Stimulated activated naive B cell treated with anti-CD40 and anti-IgM and Interleukin-4, amounts not matched to agents 10 μg/mL and 1 μg/mL and 100 μg/mL, for 72 hours (primary cell): Measurements from ENCODE around the gene ZCCHC24.
A peak's percentile ranks its signal among the peaks of the same experiment; 100 is the strongest.

ENCODE experiments used
- ATAC-seq, 2 donors: fragments of 150-1000 bp; cut with Tn5 transposase; replicated peaks; 2 replicates each; pipeline ENCODE4 v1.10.0; 2021; ENCODE audit warnings: moderate library complexity in 1 of 2
- DNase-seq: peaks from one replicate; pipeline ENCODE4 v3.0.0; 2021
- H3K27ac Mint-ChIP-seq: one replicate; pipeline ENCODE4 v1.8.0; 2022; ENCODE audit warnings: mild to moderate bottlenecking, mixed read lengths
- H3K27me3 Mint-ChIP-seq, 2 donors: one replicate each; pipeline ENCODE4 v1.8.0; 2022; ENCODE audit warnings: mixed read lengths in 2 of 2
- H3K36me3 Mint-ChIP-seq, 2 donors: one replicate each; pipeline ENCODE4 v1.8.0; 2022; ENCODE audit warnings: mixed read lengths in 2 of 2, mild to moderate bottlenecking in 1 of 2
- H3K4me1 Mint-ChIP-seq, 2 donors: one replicate each; pipeline ENCODE4 v1.8.0; 2022; ENCODE audit warnings: mixed read lengths in 2 of 2, mild to moderate bottlenecking in 1 of 2
- H3K4me3 Mint-ChIP-seq, 2 donors: one replicate each; pipeline ENCODE4 v1.8.0; 2022; ENCODE audit warnings: mild to moderate bottlenecking in 2 of 2, mixed read lengths in 2 of 2, moderate library complexity in 1 of 2
- H3K9me3 Mint-ChIP-seq, 2 donors: one replicate each; pipeline ENCODE4 v1.8.0; 2022; ENCODE audit warnings: mixed read lengths in 2 of 2, mild to moderate bottlenecking in 1 of 2

Gene ZCCHC24

DNA sequence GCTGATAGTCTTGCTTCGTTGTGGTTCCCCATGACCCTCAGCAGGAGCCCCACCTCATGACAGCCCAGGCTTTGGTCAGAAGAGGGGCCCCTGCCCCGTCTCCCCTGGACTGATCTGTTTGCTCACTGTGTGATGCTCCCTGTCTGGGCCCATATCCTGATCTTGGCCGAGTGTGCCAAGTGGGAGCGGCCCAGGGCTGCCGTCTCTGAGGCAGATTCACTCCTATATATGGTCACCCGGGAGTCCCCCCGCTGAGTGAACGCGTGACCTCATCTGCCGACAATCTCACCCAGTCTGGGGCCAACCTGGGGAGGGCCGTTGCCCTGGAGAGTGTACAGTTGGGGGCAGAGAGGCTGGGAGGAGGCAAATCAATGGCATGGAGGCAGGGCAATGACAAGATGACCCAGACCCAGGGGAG, 63.6 kb downstream of the ZCCHC24 start:
- Mint-ChIP-seq H3K36me3 (no peaks in the 10 kb centered on the region), H3K27me3 (no peaks in the 10 kb centered on the region), H3K4me3 (no peak overlapping the region), H3K27ac (no peak overlapping the region), H3K4me1 (no peaks in the 10 kb centered on the region), H3K9me3 (no peaks in the 10 kb centered on the region)
- ATAC-seq (no peak), DNase-seq (no peak)

DNA sequence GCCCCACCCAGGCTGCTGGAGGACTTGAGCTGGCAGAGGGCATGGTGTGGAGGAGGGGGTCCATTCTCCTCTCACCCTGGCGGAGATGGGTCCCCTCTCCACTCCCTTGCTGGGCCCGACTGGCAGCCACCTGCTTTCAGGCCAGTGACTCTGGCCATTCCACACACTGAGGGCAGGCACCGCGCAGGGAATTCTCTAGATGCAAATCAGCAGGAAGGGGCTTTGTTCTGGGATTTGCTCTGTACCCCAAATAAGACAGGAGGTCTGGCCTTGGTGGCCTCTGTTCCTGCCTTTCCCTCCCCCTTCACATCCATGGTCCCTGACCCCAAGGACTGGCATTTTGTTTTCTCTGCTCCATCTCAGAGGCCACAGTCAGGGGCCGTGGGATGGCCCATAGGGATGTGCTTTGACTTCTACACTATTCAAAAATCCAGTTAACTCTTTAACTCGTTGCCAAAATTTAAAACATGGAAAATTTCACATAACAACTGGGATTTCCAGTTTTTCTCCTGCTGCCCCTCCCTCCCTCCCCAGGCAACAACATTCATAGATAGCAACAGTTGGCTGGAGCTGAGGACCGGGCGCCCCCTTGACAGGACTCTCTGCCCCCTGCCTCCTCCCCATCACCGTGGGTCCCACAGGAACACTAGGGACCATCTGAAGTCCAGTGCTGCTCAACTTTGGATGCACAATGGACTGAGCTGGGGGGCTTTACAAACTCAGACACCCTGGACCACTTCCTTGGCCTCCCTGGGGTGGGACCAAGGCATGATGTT, 64.3 kb downstream of the ZCCHC24 start:
- no peak overlapping the region for H3K4me3 Mint-ChIP-seq
- ATAC-seq (no peak), DNase-seq (no peak)
- no peaks in the 10 kb centered on the region for H3K27me3 Mint-ChIP-seq
- no peaks in the 10 kb centered on the region for H3K36me3 Mint-ChIP-seq
- no peaks in the 10 kb centered on the region for H3K4me1 Mint-ChIP-seq
- no peaks in the 10 kb centered on the region for H3K9me3 Mint-ChIP-seq
- H3K27ac Mint-ChIP-seq: no peak overlapping the region

DNA sequence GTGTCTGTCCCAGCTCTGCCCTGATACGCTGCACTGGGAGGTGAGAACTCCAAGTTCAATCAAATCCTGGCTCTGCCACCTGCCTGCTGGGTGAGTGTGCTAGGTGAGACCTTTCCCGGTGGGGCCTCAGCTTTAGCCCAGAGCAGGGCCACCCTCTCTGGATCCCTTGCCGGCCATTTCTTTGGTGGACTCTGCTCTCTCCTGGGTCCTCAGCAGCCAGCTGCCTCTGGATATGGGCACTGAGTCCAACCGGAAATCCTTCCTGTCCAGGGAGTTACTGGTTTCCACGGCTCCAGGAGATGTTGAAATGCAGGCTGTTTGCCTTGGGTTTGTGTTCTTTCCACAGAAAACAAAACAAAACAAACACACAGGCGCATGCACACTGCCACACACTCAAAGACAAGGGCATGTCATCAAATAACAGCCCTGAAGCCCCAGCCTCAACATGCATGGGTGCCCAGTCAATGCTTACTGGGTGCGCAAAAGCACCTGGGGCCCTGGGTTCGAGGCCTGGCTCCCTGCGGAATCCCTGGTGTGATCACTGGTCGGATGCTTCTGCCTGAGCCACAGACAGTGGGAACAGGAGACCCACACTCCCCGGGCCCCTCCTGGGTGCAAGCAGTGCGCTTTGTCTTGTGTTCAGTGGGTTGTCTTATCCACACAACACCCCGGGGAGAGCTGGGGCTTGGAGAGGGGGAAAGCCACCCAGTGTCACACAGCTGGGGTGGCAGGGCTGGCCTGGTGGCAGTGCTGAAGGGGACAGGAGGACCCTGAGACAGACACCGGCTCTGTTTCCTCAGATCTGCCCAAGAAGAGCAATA, 65.1 kb downstream of the ZCCHC24 start:
- DNase-seq: no peak
- H3K4me1 Mint-ChIP-seq: no peaks in the 10 kb centered on the region
- H3K27ac Mint-ChIP-seq: no peak overlapping the region
- H3K9me3 Mint-ChIP-seq: no peaks in the 10 kb centered on the region
- H3K36me3 Mint-ChIP-seq: no peaks in the 10 kb centered on the region
- no peaks in the 10 kb centered on the region for H3K27me3 Mint-ChIP-seq
- no peak for ATAC-seq
- no peak overlapping the region for H3K4me3 Mint-ChIP-seq

DNA sequence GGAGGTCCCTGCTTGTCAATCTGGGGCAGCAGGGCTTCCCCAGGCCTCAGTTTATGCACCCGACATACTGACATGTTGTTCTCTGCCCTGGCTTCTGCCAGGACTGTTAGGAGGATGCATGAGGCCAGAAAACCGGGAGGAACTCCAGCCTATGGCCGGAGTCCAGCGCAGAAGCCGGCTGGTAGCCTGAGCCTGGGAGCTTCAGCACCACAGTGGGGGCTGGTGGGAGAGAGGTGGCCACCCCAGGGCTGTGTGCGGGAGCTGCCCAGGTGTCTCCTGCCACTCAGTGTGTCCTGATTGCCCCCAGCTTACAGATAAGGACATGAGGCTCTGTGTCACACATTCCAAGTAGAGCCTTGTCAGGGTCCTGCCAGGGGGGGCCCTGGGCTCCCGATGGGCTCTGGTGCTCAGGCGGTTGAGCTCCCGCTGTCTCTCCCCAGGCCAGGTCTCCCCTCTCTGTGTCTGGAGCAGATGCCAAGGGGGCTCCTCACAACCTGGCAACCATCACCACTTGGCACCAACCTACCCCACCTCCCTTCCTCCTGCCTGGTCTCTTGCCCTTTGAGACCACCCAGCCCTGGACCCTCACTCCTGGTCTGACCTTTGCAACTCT, 65.8 kb downstream of the ZCCHC24 start:
- ATAC-seq (no peak), DNase-seq (no peak)
- Mint-ChIP-seq H3K4me1 (peaks cover 2 to 3% of the 10 kb centered on the region in 2 donors), H3K9me3 (no peaks in the 10 kb centered on the region), H3K27ac (no peak overlapping the region), H3K27me3 (no peaks in the 10 kb centered on the region), H3K36me3 (no peaks in the 10 kb centered on the region), H3K4me3 (no peak overlapping the region)

DNA sequence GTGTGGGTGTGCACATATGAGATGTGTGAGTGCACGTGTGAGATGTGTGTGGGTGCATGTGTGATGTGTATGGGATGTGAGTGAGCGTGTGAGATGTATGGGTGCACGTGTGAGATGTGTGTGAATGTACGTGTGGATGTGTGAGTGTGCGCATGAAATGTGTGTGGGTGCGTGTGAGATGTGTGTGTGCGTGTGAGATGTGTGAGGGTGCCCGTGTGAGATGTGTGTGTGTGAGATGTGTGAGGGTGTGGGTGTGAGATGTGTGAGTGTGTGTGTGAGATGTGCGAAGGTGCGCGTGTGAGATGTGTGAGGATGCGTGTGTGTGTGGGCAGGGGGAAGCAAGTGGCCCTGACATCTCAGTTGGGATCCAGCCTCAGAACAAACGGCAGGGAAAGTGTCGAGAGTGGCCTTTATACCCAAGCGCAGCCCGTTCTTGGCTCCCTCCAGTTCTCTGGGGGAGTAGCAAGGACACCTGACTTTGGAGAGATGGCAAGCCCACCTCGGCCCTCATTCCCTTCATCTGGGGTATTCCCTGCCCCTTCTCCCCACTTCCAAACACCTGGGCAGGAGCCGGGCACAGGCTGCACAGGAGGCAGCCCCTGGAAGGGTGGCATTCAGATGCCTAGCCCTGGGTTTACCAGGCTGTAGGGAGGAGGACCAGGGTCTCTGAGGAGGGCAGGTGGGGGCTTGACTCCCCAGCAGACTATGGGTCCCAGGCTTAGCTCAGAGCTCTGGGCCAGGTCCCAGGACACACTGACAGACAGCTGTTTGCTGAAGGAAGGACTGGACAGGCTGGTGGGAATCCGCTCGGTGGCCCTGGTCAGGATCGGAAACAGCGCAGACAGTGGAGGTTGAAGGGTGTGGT, 66.5 kb downstream of the ZCCHC24 start:
- H3K27ac Mint-ChIP-seq: no peak overlapping the region
- H3K27me3 Mint-ChIP-seq: no peaks in the 10 kb centered on the region
- H3K4me1 Mint-ChIP-seq: peaks cover 3 to 6% of the 10 kb centered on the region in 2 donors
- no peak for ATAC-seq
- H3K4me3 Mint-ChIP-seq: no peak overlapping the region
- DNase-seq: no peak
- H3K9me3 Mint-ChIP-seq: no peaks in the 10 kb centered on the region
- no peaks in the 10 kb centered on the region for H3K36me3 Mint-ChIP-seq

DNA sequence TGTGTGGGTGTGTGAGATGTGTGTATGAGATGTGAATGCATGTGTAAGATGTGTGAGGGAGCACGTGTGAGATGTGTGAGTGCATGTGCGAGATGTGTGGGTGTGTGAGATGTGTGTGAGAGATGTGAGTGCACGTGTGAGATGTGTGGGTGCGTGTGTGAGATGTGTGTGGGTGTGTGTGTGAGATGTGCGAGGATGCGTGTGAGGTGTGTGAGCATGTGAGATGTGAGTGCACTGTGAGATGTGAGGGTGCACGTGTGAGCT, 67.1 kb downstream of the ZCCHC24 start:
- peaks cover 3 to 6% of the 10 kb centered on the region in 2 donors for H3K4me1 Mint-ChIP-seq
- no peak overlapping the region for H3K27ac Mint-ChIP-seq
- no peaks in the 10 kb centered on the region for H3K27me3 Mint-ChIP-seq
- no peak overlapping the region for H3K4me3 Mint-ChIP-seq
- DNase-seq (no peak), ATAC-seq (no peak)
- no peaks in the 10 kb centered on the region for H3K36me3 Mint-ChIP-seq
- H3K9me3 Mint-ChIP-seq: no peaks in the 10 kb centered on the region

DNA sequence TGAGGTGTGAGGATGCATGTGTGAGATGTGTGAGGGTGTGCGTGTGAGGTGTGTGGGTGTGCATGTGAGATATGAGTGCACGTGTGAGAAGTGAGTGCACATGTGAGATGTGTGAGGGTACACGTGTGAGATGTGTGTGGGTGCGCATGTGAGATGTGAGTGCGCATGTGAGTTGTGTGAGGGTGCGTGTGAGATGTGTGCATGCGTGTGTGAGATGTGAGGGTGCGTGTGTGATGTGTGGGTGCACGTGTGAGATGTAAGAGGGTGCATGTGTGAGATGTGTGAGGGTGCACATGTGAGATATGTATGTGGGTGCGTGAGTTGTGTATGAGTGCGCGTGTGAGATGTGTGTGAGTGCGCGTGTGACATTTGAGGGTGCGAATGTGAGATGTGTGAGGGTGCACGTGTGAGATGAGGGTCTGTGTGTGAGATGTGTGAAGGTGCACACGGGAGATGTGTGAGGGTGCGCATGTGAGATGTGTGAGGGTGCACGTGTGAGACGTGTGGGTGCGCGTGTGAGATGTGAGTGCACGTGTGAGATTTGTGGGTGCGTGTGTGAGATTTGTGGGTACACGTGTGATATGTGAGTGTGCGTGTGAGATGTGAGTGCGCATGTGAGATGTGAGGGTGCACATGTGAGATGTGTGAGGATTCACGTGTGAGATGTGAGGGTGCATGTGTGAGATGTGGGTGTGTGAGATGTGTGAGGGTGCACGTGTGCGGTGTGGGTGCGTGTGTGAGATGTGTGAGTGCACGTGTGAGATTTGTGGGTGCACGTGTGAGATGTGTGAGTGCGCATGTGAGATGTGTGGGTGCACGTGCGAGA, 67.7 kb downstream of the ZCCHC24 start:
- Mint-ChIP-seq H3K4me3 (no peak overlapping the region), H3K9me3 (no peaks in the 10 kb centered on the region), H3K27ac (no peak overlapping the region), H3K36me3 (no peaks in the 10 kb centered on the region), H3K27me3 (no peaks in the 10 kb centered on the region), H3K4me1 (peaks cover 3 to 6% of the 10 kb centered on the region in 2 donors)
- ATAC-seq (no peak), DNase-seq (no peak)

DNA sequence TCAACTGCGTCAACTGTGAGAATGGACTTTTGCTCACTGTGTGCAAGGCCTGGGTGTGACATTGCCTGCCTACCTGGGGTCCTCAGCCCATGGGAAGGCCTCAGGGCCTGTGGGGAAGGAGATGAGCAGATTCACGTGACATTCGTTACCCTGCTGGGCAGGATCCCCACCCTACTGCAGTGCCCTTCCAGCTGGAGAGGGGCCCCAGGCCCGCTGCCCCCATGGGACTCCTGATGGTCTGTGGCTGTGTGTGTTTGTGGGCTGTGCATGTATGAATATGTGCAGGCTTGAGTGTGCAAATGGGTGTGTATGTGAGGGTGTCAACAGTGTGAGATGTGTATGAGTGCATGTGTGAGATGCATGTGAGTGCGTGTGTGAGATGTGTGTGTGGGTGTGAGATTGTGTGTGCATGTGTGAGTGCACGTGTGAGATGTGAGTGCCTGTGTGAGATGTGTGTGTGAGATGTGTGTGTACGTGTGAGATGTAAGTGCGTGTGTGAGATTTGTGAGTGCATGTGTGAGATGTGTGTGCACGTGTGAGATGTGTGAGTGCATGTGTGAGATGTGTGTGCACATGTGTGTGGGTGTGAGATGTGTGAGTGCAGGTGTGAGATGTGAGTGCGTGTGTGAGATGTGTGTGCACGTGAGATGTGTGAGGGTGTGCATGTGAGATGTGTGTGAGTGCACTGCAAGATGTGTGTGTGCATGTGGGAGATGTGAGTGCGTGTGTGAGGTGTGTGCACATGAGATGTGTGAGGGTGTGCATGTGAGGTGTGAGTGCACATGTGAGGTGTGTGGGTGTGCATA, 68.5 kb downstream of the ZCCHC24 start:
- peaks cover 3 to 6% of the 10 kb centered on the region in 2 donors for H3K4me1 Mint-ChIP-seq
- no peak for ATAC-seq
- no peak overlapping the region for H3K4me3 Mint-ChIP-seq
- no peaks in the 10 kb centered on the region for H3K27me3 Mint-ChIP-seq
- no peak overlapping the region for H3K27ac Mint-ChIP-seq
- no peak for DNase-seq
- H3K9me3 Mint-ChIP-seq: no peaks in the 10 kb centered on the region
- no peaks in the 10 kb centered on the region for H3K36me3 Mint-ChIP-seq

DNA sequence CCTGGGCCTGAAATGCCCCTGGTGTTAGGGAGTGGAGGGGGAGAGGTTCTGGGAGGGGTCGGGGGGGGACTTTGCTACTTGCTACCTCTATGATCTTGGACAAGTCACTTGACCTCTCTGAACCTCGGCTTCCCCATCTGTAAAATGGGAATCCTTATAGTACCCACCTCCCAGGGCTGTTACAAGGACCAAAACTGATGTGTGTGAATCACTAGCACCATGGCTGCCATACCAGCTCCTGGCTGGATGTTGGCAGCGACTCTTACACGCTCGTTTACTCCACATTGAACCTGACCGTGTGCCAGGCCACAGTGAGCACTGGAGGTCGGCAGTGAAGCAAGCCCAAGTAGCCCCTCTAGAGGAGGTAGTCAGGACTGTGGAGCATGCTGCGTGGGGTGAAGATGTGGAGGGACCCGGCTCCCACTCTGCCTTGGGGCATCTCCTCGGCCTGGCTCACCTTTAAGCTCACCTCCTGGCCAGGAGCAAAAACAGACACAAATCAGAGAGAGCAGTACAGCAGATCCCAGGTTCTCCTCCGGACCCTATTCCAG, 69.3 kb downstream of the ZCCHC24 start:
- H3K27ac Mint-ChIP-seq: no peak overlapping the region
- H3K36me3 Mint-ChIP-seq: peaks cover 0 to 2% of the 10 kb centered on the region in 2 donors
- peaks cover 3 to 6% of the 10 kb centered on the region in 2 donors for H3K4me1 Mint-ChIP-seq

DNA sequence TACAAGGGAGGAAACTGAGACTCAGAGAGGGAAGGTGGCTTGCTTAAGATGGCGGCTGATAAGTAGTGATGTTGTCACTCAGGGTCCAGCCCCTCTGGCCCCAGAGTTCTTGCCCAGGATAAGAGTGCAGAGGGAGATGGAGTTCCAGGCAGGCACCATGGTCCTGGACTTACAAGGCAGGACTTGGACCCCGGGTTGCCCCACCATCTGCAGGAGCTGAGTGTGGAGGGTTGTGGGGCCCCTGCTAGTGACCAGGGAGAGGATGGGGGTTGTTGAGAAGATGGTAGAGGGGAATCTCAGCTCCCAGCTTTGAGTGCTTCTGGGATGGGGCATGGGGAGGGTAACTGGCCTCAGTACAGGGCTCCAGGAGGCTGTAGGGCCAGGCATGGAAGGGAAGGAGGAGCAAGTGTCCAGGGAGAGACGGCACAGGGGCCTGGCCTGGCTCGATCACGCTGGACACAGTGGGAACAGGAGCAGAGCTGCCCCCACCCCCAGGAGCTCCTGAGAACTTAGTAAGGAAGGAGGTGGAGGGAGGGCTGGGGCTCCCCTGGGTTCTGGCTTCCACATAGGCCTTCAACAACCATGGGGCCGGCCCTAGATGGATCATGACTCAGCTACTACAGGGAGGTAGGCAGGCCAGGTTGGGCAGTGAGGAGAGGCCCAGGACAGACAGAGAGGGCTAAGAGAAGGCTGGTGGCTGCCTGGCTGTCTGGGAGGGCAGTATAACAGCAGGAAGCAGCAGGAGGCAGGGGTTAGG, 69.9 kb downstream of the ZCCHC24 start:
- ATAC-seq (no peak), DNase-seq (no peak)
- Mint-ChIP-seq H3K9me3 (peaks cover 4 to 5% of the 10 kb centered on the region in 2 donors), H3K4me3 (no peak overlapping the region), H3K4me1 (peaks cover 3 to 6% of the 10 kb centered on the region in 2 donors), H3K27ac (no peak overlapping the region), H3K36me3 (peaks cover 0 to 2% of the 10 kb centered on the region in 2 donors), H3K27me3 (no peaks in the 10 kb centered on the region)

More for the DNA sequence above, 69.3 kb downstream of the ZCCHC24 start:
- ATAC-seq (no peak), DNase-seq (no peak)
- Mint-ChIP-seq H3K9me3 (peaks cover 3 to 4% of the 10 kb centered on the region in 2 donors), H3K4me3 (no peak overlapping the region), H3K27me3 (no peaks in the 10 kb centered on the region)

DNA sequence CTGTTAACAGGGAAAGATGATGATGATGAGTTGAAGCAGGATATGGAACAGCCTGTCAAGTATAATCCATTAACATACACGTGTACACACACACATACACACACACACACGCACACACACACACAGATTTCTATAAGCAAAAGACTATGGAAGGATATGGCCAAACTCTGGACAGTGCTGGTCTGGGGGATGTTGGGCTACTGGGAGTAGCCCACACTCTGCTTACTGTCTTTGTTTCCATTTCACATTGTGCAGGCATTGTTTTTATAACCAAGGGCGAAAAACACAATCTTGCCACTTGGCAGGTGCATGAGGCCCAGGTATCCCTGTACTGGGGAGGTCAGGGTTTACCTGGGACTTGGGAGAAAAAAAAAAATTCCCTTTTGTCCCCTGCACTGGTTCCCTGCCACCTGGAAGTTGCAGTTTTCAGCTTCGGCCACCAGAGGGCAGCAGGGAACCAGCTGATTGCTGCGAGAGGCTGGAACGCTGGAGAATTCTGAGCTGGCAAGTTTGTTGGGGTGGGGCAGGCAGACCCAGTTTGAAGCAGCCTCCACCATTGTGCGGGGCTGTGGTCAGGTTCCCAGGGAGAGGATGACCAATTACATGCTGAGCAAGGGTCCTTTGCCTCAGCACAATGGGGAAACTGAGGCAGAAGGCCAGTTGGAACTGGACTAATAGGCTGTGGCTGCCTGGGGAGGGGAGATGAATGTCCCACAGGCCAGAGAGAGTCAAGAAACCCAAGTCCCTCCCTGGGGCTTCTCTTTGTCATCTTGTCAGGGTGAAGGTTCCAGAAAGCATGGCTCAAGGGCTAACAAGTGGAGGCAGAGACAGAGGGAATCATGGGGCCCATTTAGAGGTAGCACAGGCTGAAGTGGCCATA, 70.9 kb downstream of the ZCCHC24 start:
- Mint-ChIP-seq H3K27ac (peak overlapping the region; percentile 68), H3K9me3 (peaks cover 7 to 8% of the 10 kb centered on the region in 2 donors), H3K27me3 (no peaks in the 10 kb centered on the region), H3K4me1 (peaks cover 3 to 6% of the 10 kb centered on the region in 2 donors), H3K36me3 (peaks cover 0 to 3% of the 10 kb centered on the region in 2 donors), H3K4me3 (no peak overlapping the region)
- ATAC-seq: peak; percentile 77 to 87
- peak; percentile 54 for DNase-seq
